ENCODE results near the gene MNAT1.

- TF ChIP-seq CTCF (IDR thresholded peaks at IDR 0.05; ENCODE audit: low read depth, low read length, poor library complexity, severe bottlenecking): no peak
- no peak for TF ChIP-seq EZH2phosphoT487 (IDR thresholded peaks at IDR 0.05; ENCODE audit: borderline replicate concordance, low read length)
These were observed 223.6 kb downstream of the MNAT1 start for GRCh38 chr14:60958146-60958545.
